Mesendoderm (in vitro differentiated cells): Measurements from ENCODE around the gene ANKAR.
A peak's percentile ranks its signal among the peaks of the same experiment; 100 is the strongest.
"Not testable (repeated sequence)": the region's sequence is repeated elsewhere in the genome, so short reads cannot be mapped to it uniquely, and the experiment has no call there.

Experiments
- DNase-seq: peaks from one replicate; pipeline ENCODE4 v3.0.0; 2013
- H2AK5ac ChIP-seq: 2 replicates; pipeline ENCODE4 v1.6.1; 2013; ENCODE audit warnings: low read length, inconsistent platforms
- H2BK120ac ChIP-seq: 2 replicates; pipeline ENCODE4 v1.6.1; 2013; ENCODE audit warnings: low read depth, mild to moderate bottlenecking, low read length, moderate library complexity, mixed read lengths
- H2BK15ac ChIP-seq: replicated peaks from 2 replicates; pipeline ENCODE4 v1.6.1; 2013; ENCODE audit warnings: low read depth, mild to moderate bottlenecking, moderate library complexity
- H2BK5ac ChIP-seq: 2 replicates; pipeline ENCODE4 v1.6.1; 2013; ENCODE audit warnings: low read length, inconsistent platforms
- H3K18ac ChIP-seq: 2 replicates; pipeline ENCODE4 v1.6.1; 2013; ENCODE audit warnings: mild to moderate bottlenecking, low read length, mixed read lengths
- H3K23ac ChIP-seq: one replicate; pipeline ENCODE4 v1.6.1; 2013; ENCODE audit warnings: low read length
- H3K27ac ChIP-seq: 2 replicates; pipeline ENCODE4 v1.5.1; 2013; ENCODE audit warnings: low read depth, mild to moderate bottlenecking, inconsistent platforms, low read length, moderate library complexity
- H3K27me3 ChIP-seq: 2 replicates; pipeline ENCODE4 v1.6.1; 2013; ENCODE audit warnings: low read length, control low read depth, mild to moderate bottlenecking, inconsistent platforms; ENCODE audit not compliant: insufficient read depth, poor library complexity
- H3K36me3 ChIP-seq: 2 replicates; pipeline ENCODE4 v1.6.1; 2013; ENCODE audit warnings: low read length, inconsistent platforms; ENCODE audit not compliant: control insufficient read depth, insufficient read depth
- H3K4ac ChIP-seq: one replicate; pipeline ENCODE4 v1.6.1; 2013; ENCODE audit warnings: low read depth, mild to moderate bottlenecking, low read length, moderate library complexity
- H3K4me1 ChIP-seq: 2 replicates; pipeline ENCODE4 v1.6.1; 2013; ENCODE audit warnings: low read depth, low read length, inconsistent platforms; ENCODE audit not compliant: control insufficient read depth
- H3K4me2 ChIP-seq: 2 replicates; pipeline ENCODE4 v1.6.1; 2013; ENCODE audit warnings: low read length
- H3K4me3 ChIP-seq: 2 replicates; pipeline ENCODE4 v1.5.1; 2013; ENCODE audit warnings: mild to moderate bottlenecking, low read length
- H3K56ac ChIP-seq: one replicate; pipeline ENCODE4 v1.6.1; 2013; ENCODE audit warnings: low read length
- H3K79me1 ChIP-seq: 2 replicates; pipeline ENCODE4 v1.6.1; 2013; ENCODE audit warnings: low read length, inconsistent platforms
- H3K79me2 ChIP-seq: 2 replicates; pipeline ENCODE4 v1.6.1; 2013; ENCODE audit warnings: mild to moderate bottlenecking, low read length; ENCODE audit not compliant: control insufficient read depth, insufficient read depth
- H3K9ac ChIP-seq: 2 replicates; pipeline ENCODE4 v1.6.1; 2013; ENCODE audit warnings: low read length, inconsistent platforms
- H4K5ac ChIP-seq: one replicate; pipeline ENCODE4 v1.6.1; 2013; ENCODE audit warnings: low read length
- H4K8ac ChIP-seq: one replicate; pipeline ENCODE4 v1.6.1; 2013; ENCODE audit warnings: low read depth, mild to moderate bottlenecking, control low read depth, low read length, moderate library complexity
- WGBS: extraction: QIAGEN DNeasy Blood & Tissue Kit; methylation state at CpG from one replicate; pipeline ENCODE4 v1.1.7; 2013; ENCODE audit warnings: low lambda C conversion rate, missing lambda C conversion rate; ENCODE audit not compliant: insufficient coverage; ENCODE audit errors: extremely low coverage; 5-methylcytosine and 5-hydroxymethylcytosine counted together

ANKAR gene

GRCh38 chr2:189661148-189661956, 13.1 kb upstream of the ANKAR start, which contains the start of gene ASNSD1:
ASNSD1 (plus strand) TSS chr2:189661459; CDS start chr2:189666133, 4,674 bp downstream.
- peak within 1 kb of the TSS; percentile 42 for H3K18ac ChIP-seq
- H3K4me3 ChIP-seq = peak within 1 kb of the TSS; percentile 99
- no peak within 1 kb of the TSS for H2BK120ac ChIP-seq
- peaks cover 9% of the 10 kb centered on the region for H3K4me1 ChIP-seq
- no peaks in the 10 kb centered on the region for H3K27me3 ChIP-seq
- peak within 1 kb of the TSS; percentile 35 for H2BK5ac ChIP-seq
- H3K9ac ChIP-seq = peak within 1 kb of the TSS; percentile 99
- no peaks in the 10 kb centered on the region for H3K36me3 ChIP-seq
- no peak within 1 kb of the TSS for H2BK15ac ChIP-seq
- H3K4me2 ChIP-seq = peak within 1 kb of the TSS; percentile 91
- no peak within 1 kb of the TSS for H4K5ac ChIP-seq
- H3K23ac ChIP-seq = peak within 1 kb of the TSS; percentile 91
- H3K4ac ChIP-seq = no peak within 1 kb of the TSS
- H2AK5ac ChIP-seq = no peak within 1 kb of the TSS
- H4K8ac ChIP-seq = no peak within 1 kb of the TSS
- peak within 1 kb of the TSS; percentile 100 for H3K56ac ChIP-seq
- H3K79me2 ChIP-seq = peaks cover 12% of the 10 kb centered on the region
- WGBS = no CpG with 5 or more reads among the region's 46 CpGs
- H3K79me1 ChIP-seq = peaks cover 10% of the 10 kb centered on the region
- no peak within 1 kb of the TSS for H3K27ac ChIP-seq
- DNase-seq = peak; percentile 100

GRCh38 chr2:189661957-189662321, 12.5 kb upstream of the ANKAR start:
- no CpG with 5 or more reads among the region's 9 CpGs for WGBS
- Histone ChIP-seq H3K79me1 (peaks cover 10% of the 10 kb centered on the region), H3K36me3 (no peaks in the 10 kb centered on the region), H3K4me3 (peak overlapping the region; percentile 99), H3K56ac (peak overlapping the region; percentile 100), H3K4me1 (peaks cover 9% of the 10 kb centered on the region), H3K18ac (no peak overlapping the region), H3K4ac (no peak overlapping the region), H3K79me2 (peaks cover 12% of the 10 kb centered on the region), H2BK120ac (no peak overlapping the region), H4K8ac (no peak overlapping the region), H3K4me2 (peak overlapping the region; percentile 91), H3K9ac (peak overlapping the region; percentile 99), H2BK5ac (no peak overlapping the region), H3K27ac (no peak overlapping the region), H3K23ac (no peak overlapping the region), H2AK5ac (no peak overlapping the region), H2BK15ac (no peak overlapping the region), H3K27me3 (no peaks in the 10 kb centered on the region), H4K5ac (no peak overlapping the region)
- no peak for DNase-seq

- peaks cover 10% of the 10 kb centered on the region for H3K79me1 ChIP-seq
- H3K56ac ChIP-seq = no peak overlapping the region
- no peak overlapping the region for H3K4me3 ChIP-seq
- no peak overlapping the region for H2AK5ac ChIP-seq
- H3K79me2 ChIP-seq = peaks cover 12% of the 10 kb centered on the region
- no peaks in the 10 kb centered on the region for H3K36me3 ChIP-seq
- H3K4me2 ChIP-seq = peak overlapping the region; percentile 7
- H2BK120ac ChIP-seq = no peak overlapping the region
- no CpG with 5 or more reads among the region's 5 CpGs for whole genome bisulfite sequencing
- no peak overlapping the region for H3K18ac ChIP-seq
- no peak overlapping the region for H4K5ac ChIP-seq
- no peak overlapping the region for H2BK15ac ChIP-seq
- H3K9ac ChIP-seq = peak overlapping the region; percentile 25
- no peak for DNase-seq
- H3K23ac ChIP-seq = no peak overlapping the region
- H3K4ac ChIP-seq = no peak overlapping the region
- H4K8ac ChIP-seq = no peak overlapping the region
- H2BK5ac ChIP-seq = no peak overlapping the region
- no peaks in the 10 kb centered on the region for H3K27me3 ChIP-seq
- peaks cover 8% of the 10 kb centered on the region for H3K4me1 ChIP-seq
- no peak overlapping the region for H3K27ac ChIP-seq
Measured at GRCh38 chr2:189662669-189663226, 11.7 kb upstream of the ANKAR start.

- not testable (repeated sequence) for H3K9ac ChIP-seq, H3K4me3 ChIP-seq, H3K27ac ChIP-seq, H3K4ac ChIP-seq, DNase-seq, H3K36me3 ChIP-seq, H4K8ac ChIP-seq, H3K23ac ChIP-seq, H2BK120ac ChIP-seq, H4K5ac ChIP-seq, H3K56ac ChIP-seq, H3K4me1 ChIP-seq, H3K27me3 ChIP-seq, H2AK5ac ChIP-seq, H2BK15ac ChIP-seq, H3K4me2 ChIP-seq, H3K18ac ChIP-seq, H2BK5ac ChIP-seq
- Histone ChIP-seq H3K79me2 (peaks cover 12% of the 10 kb centered on the region), H3K79me1 (peaks cover 10% of the 10 kb centered on the region)
- WGBS = no CpG with 5 or more reads among the region's 12 CpGs
Measured at GRCh38 chr2:189663319-189663718, 11.2 kb upstream of the ANKAR start.

- H3K23ac ChIP-seq = no peak overlapping the region
- H3K79me2 ChIP-seq = no peaks in the 10 kb centered on the region
- no peak overlapping the region for H2BK5ac ChIP-seq
- H3K18ac ChIP-seq = no peak overlapping the region
- no peaks in the 10 kb centered on the region for H3K4me1 ChIP-seq
- no peak overlapping the region for H3K4me3 ChIP-seq
- WGBS = no CpG with 5 or more reads among the region's 5 CpGs
- H3K79me1 ChIP-seq = no peaks in the 10 kb centered on the region
- no peak overlapping the region for H4K5ac ChIP-seq
- no peak overlapping the region for H3K9ac ChIP-seq
- H2AK5ac ChIP-seq = no peak overlapping the region
- no peak overlapping the region for H3K4ac ChIP-seq
- H2BK15ac ChIP-seq = no peak overlapping the region
- no peak overlapping the region for H2BK120ac ChIP-seq
- no peak overlapping the region for H3K4me2 ChIP-seq
- no peak overlapping the region for H3K56ac ChIP-seq
- H3K27me3 ChIP-seq = no peaks in the 10 kb centered on the region
- no peak overlapping the region for H4K8ac ChIP-seq
- DNase-seq = no peak
- H3K36me3 ChIP-seq = no peaks in the 10 kb centered on the region
- no peak overlapping the region for H3K27ac ChIP-seq
Measured at GRCh38 chr2:189669913-189670312, 4.6 kb upstream of the ANKAR start.
